Chondrocyte (in vitro differentiated cells): Measurements from ENCODE around the gene EEF1A2. TPM values are rescaled to one million over a fixed set of nuclear protein-coding genes. Genes with fewer than 3 reads are reported as not detected.

Experiments used
- DNase-seq: peaks from one replicate; pipeline ENCODE4 v3.0.0; 2021; ENCODE audit warnings: mixed read lengths, low spot score
- H3K27ac Mint-ChIP-seq: one replicate; pipeline ENCODE4 v1.8.0; 2021; ENCODE audit warnings: mild to moderate bottlenecking, moderate library complexity, mixed read lengths; ENCODE audit not compliant: unreplicated experiment
- H3K27me3 Mint-ChIP-seq: 2 replicates; pipeline ENCODE4 v1.8.0; 2021; ENCODE audit warnings: low read depth, mixed read lengths
- H3K36me3 Mint-ChIP-seq: 2 replicates; pipeline ENCODE4 v1.8.0; 2021; ENCODE audit warnings: low read depth, mixed read lengths
- H3K4me1 Mint-ChIP-seq: 2 replicates; pipeline ENCODE4 v1.8.0; 2021; ENCODE audit warnings: low read depth, mild to moderate bottlenecking, mixed read lengths
- H3K4me3 Mint-ChIP-seq: one replicate; pipeline ENCODE4 v1.8.0; 2021; ENCODE audit warnings: mild to moderate bottlenecking, moderate library complexity, mixed read lengths; ENCODE audit not compliant: unreplicated experiment
- H3K9me3 Mint-ChIP-seq: 2 replicates; pipeline ENCODE4 v1.8.0; 2021; ENCODE audit warnings: low read depth, mixed read lengths
- CTCF ChIP-seq: fragments of 200-600 bp; sonication (generic); IDR thresholded peaks from 2 replicates; pipeline ENCODE4 v1.5.0; 2021; ENCODE audit warnings: antibody characterized with exemption, mild to moderate bottlenecking, moderate library complexity
- total RNA-seq: library from RNA; stranded (reverse); gene quantifications from 3 replicates; pipeline ENCODE4 v1.2.1, GENCODE V29; 2021

Gene EEF1A2
- total RNA-seq, 1 donor from 2014 or later: 5.5 TPM

GRCh38 chr20:63451821-63452220, 47.1 kb downstream of the EEF1A2 start:
- TF ChIP-seq CTCF: no peak
- Mint-ChIP-seq H3K27me3 (peaks cover 29% of the 10 kb centered on the region), H3K4me1 (peaks cover 6% of the 10 kb centered on the region), H3K27ac (no peak overlapping the region), H3K36me3 (no peaks in the 10 kb centered on the region), H3K9me3 (no peaks in the 10 kb centered on the region), H3K4me3 (no peak overlapping the region)
- no peak for DNase-seq

DNA sequence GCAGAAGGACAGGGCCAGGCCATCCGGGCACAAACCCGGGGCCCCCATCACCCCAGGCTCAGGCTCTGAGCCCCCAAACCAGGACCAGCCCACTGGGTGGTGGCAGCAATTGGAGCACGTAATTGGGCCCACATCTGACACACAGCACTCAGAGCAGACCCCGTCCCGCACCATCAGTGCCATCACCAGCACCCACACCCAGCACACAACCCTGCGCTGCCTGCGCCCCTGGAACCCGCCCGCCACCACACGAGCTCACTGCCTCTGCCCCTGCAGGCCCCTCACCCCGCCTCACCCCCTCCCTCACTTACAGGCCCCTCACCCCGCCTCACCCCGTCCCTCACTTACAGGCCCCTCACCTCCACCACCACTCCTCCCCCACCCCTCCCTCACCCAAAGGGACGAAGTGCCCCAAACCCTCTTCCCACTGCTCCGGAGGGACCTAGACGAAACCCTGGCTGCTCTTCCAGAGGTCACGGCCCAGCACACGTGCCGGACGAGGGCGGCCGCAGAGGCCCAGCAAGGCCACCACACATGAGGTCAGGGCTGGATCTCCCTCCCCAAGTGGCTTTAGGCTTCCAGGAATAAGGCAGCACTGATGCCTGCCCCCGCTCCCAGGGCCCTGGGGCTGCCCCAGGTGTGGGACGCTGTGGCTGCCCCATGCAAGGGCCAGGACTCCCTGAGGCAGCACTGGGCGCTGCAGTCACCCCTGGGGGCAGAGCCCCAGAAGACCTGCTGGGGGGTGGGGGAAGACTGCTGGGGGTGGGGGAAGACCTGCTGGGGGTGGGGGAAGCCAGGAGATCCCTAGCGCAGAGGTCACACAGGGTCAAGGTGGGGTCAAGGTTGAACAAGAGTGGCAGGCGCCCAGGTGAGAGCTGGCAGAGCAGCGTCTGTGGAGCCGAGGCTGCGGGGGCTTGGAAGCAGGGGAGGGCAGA, 48.8 kb downstream of the EEF1A2 start:
- no peak overlapping the region for H3K4me3 Mint-ChIP-seq
- no peak for TF ChIP-seq CTCF
- H3K4me1 Mint-ChIP-seq: peaks cover 6% of the 10 kb centered on the region
- H3K36me3 Mint-ChIP-seq: no peaks in the 10 kb centered on the region
- DNase-seq: no peak
- H3K27ac Mint-ChIP-seq: no peak overlapping the region
- no peaks in the 10 kb centered on the region for H3K9me3 Mint-ChIP-seq
- H3K27me3 Mint-ChIP-seq: peaks cover 27% of the 10 kb centered on the region

- H3K36me3 Mint-ChIP-seq: no peaks in the 10 kb centered on the region
- peaks cover 3% of the 10 kb centered on the region for H3K4me1 Mint-ChIP-seq
- no peak for DNase-seq
- no peak for TF ChIP-seq CTCF
- H3K27ac Mint-ChIP-seq: no peak overlapping the region
- no peak overlapping the region for H3K4me3 Mint-ChIP-seq
- H3K27me3 Mint-ChIP-seq: peaks cover 20% of the 10 kb centered on the region
- H3K9me3 Mint-ChIP-seq: no peaks in the 10 kb centered on the region
These were observed 49.9 kb downstream of the EEF1A2 start for GRCh38 chr20:63449025-63449424.

GRCh38 chr20:63448031-63448430, 50.9 kb downstream of the EEF1A2 start:
- Mint-ChIP-seq H3K27ac (no peak overlapping the region), H3K4me3 (no peak overlapping the region), H3K9me3 (no peaks in the 10 kb centered on the region), H3K27me3 (peaks cover 17% of the 10 kb centered on the region), H3K36me3 (no peaks in the 10 kb centered on the region), H3K4me1 (no peaks in the 10 kb centered on the region)
- no peak for TF ChIP-seq CTCF
- DNase-seq: no peak

- Mint-ChIP-seq H3K27me3 (peaks cover 17% of the 10 kb centered on the region), H3K27ac (no peak overlapping the region), H3K36me3 (no peaks in the 10 kb centered on the region), H3K9me3 (no peaks in the 10 kb centered on the region), H3K4me3 (no peak overlapping the region), H3K4me1 (no peaks in the 10 kb centered on the region)
- no peak for DNase-seq
- no peak for TF ChIP-seq CTCF
These were observed 51.6 kb downstream of the EEF1A2 start for GRCh38 chr20:63447320-63447719.
